SK-N-MC (cell line): ENCODE data around the gene ZNF2.

ENCODE experiments used
- EZH2 ChIP-seq: fragments of 200-600 bp; sonication (generic); IDR thresholded peaks from one replicate; pipeline ENCODE4 v1.6.1; 2017; ENCODE audit warnings: antibody characterized with exemption
- FOXP2 ChIP-seq: optimal IDR thresholded peaks from 2 replicates; pipeline ENCODE3; 2011; ENCODE audit warnings: mild to moderate bottlenecking, moderate library complexity; ENCODE audit not compliant: insufficient read depth; ENCODE audit errors: extremely low read length, control extremely low read depth
- POLR2AphosphoS5 ChIP-seq: IDR thresholded peaks from 2 replicates; pipeline ENCODE4 v1.6.1; 2012; ENCODE audit warnings: mild to moderate bottlenecking, low read depth, low read length, borderline replicate concordance

- TF ChIP-seq EZH2 (no peak), POLR2AphosphoS5 (peak; percentile 31; the same call in 1 of the 2 replicates), FOXP2 (no peak)
These were observed 5.7 kb upstream of the ZNF2 start, which contains the start of gene ZNF514 for GRCh38 chr2:95159690-95160449.
